Skeletal muscle cell (primary cell): ENCODE results near the gene C19orf47.
"Not testable (repeated sequence)": the region's sequence is repeated elsewhere in the genome, so short reads cannot be mapped to it uniquely, and the experiment has no call there.

ENCODE experiments used
- DNase-seq: peaks from one replicate; pipeline ENCODE4 v3.0.0-alpha.2; 2010; ENCODE audit warnings: low read depth
- H3K4me3 ChIP-seq: 2 replicates; pipeline ENCODE4 v1.5.1; 2011; ENCODE audit warnings: low read depth, mild to moderate bottlenecking, control low read depth, low read length, moderate library complexity

The C19orf47 gene

GRCh38 chr19:40356681-40357595, 8.7 kb upstream of the C19orf47 start:
- no peak overlapping the region for H3K4me3 ChIP-seq
- no peak for DNase-seq

- no peak overlapping the region for H3K4me3 ChIP-seq
These were observed 7.9 kb upstream of the C19orf47 start for GRCh38 chr19:40355975-40356680.

GRCh38 chr19:40348961-40349507, 837 bp upstream of the C19orf47 start:
- DNase-seq: no peak
- peak overlapping the region; percentile 90 for H3K4me3 ChIP-seq

More at GRCh38 chr19:40355975-40356680, 7.9 kb upstream of the C19orf47 start:
- no peak for DNase-seq

- DNase-seq: no peak
- H3K4me3 ChIP-seq: no peak overlapping the region
These were observed 3.8 kb downstream of the C19orf47 start for GRCh38 chr19:40344422-40344821.

GRCh38 chr19:40342644-40343311, 5.4 kb downstream of the C19orf47 start:
- no peak for DNase-seq
- no peak overlapping the region for H3K4me3 ChIP-seq

- no peak overlapping the region for H3K4me3 ChIP-seq
- DNase-seq: no peak
These were observed 6.4 kb downstream of the C19orf47 start for GRCh38 chr19:40341601-40342482.

GRCh38 chr19:40339018-40339728, 9.0 kb downstream of the C19orf47 start:
- DNase-seq: no peak
- no peak overlapping the region for H3K4me3 ChIP-seq

- H3K4me3 ChIP-seq: no peak overlapping the region
- no peak for DNase-seq
These were observed 10.6 kb downstream of the C19orf47 start for GRCh38 chr19:40337594-40337993.

GRCh38 chr19:40337107-40337506, 11.1 kb downstream of the C19orf47 start:
- no peak for DNase-seq
- H3K4me3 ChIP-seq: no peak overlapping the region

GRCh38 chr19:40336601-40336900, 11.6 kb downstream of the C19orf47 start:
- DNase-seq: no peak
- H3K4me3 ChIP-seq: no peak overlapping the region

GRCh38 chr19:40335855-40336600, 12.2 kb downstream of the C19orf47 start:
- H3K4me3 ChIP-seq: no peak overlapping the region
- no peak for DNase-seq

- DNase-seq: no peak
- H3K4me3 ChIP-seq: no peak overlapping the region
These were observed 13.1 kb downstream of the C19orf47 start for GRCh38 chr19:40335101-40335500.

GRCh38 chr19:40333083-40333482, 15.1 kb downstream of the C19orf47 start:
- not testable (repeated sequence) for H3K4me3 ChIP-seq, DNase-seq

- no peak overlapping the region for H3K4me3 ChIP-seq
- DNase-seq: no peak
These were observed 15.5 kb downstream of the C19orf47 start for GRCh38 chr19:40332669-40333068.

GRCh38 chr19:40331052-40331451, 17.1 kb downstream of the C19orf47 start:
- no peak overlapping the region for H3K4me3 ChIP-seq
- no peak for DNase-seq

- H3K4me3 ChIP-seq: no peak overlapping the region
- no peak for DNase-seq
These were observed 22.0 kb downstream of the C19orf47 start for GRCh38 chr19:40326201-40326600.

GRCh38 chr19:40323705-40324104, 24.5 kb downstream of the C19orf47 start:
- H3K4me3 ChIP-seq: no peak overlapping the region

More at GRCh38 chr19:40323705-40324104, 24.5 kb downstream of the C19orf47 start:
- no peak for DNase-seq
